Hepatocyte (in vitro differentiated cells): Measurements from ENCODE around the gene MARK3.

ENCODE experiments used
- CTCF ChIP-seq: fragments of 200-600 bp; sonication (generic); IDR thresholded peaks from 2 replicates; pipeline ENCODE4 v1.5.1; 2016; ENCODE audit warnings: antibody characterized with exemption, mild to moderate bottlenecking; ENCODE audit not compliant: poor library complexity
- EZH2 ChIP-seq: fragments of 200-600 bp; sonication (generic); IDR thresholded peaks from 2 replicates; pipeline ENCODE4 v1.6.1; 2016; ENCODE audit warnings: antibody characterized with exemption, mild to moderate bottlenecking, borderline replicate concordance

- TF ChIP-seq CTCF (no peak), EZH2 (no peak)
Observed at GRCh38 chr14:103442288-103442687, 57.1 kb downstream of the MARK3 start.
